Measurements from ENCODE around the gene SULT2B1.
"Not testable (repeated sequence)": the region's sequence is repeated elsewhere in the genome, so short reads cannot be mapped to it uniquely, and the experiment has no call there.

The SULT2B1 gene

GRCh38 chr19:48558018-48558684 lies 6.2 kb downstream of the SULT2B1 start:
- no peak for DNase-seq (ENCODE audit: low read depth)

GRCh38 chr19:48560095-48560530 lies 8.1 kb downstream of the SULT2B1 start:
- no peak for DNase-seq (ENCODE audit: low read depth)

- DNase-seq (ENCODE audit: low read depth) = no peak
These were observed 9.4 kb downstream of the SULT2B1 start for GRCh38 chr19:48561412-48561811.

GRCh38 chr19:48565090-48565489 lies 13.1 kb downstream of the SULT2B1 start:
- no peak for DNase-seq (ENCODE audit: low read depth)

GRCh38 chr19:48568345-48568886 lies 16.4 kb downstream of the SULT2B1 start:
- DNase-seq (ENCODE audit: low read depth) = no peak

GRCh38 chr19:48569814-48570213 lies 17.8 kb downstream of the SULT2B1 start:
- no peak for DNase-seq (ENCODE audit: low read depth)

- no peak for DNase-seq (ENCODE audit: low read depth)
These were observed 19.6 kb downstream of the SULT2B1 start for GRCh38 chr19:48571378-48572162.

GRCh38 chr19:48573163-48573505 lies 21.2 kb downstream of the SULT2B1 start:
- no peak for DNase-seq (ENCODE audit: low read depth)

- no peak for DNase-seq (ENCODE audit: low read depth)
These were observed 24.1 kb downstream of the SULT2B1 start for GRCh38 chr19:48575931-48576622.

- DNase-seq (ENCODE audit: low read depth) = not testable (repeated sequence)
These were observed 25.9 kb downstream of the SULT2B1 start for GRCh38 chr19:48577908-48578307.

- no peak for DNase-seq (ENCODE audit: low read depth)
These were observed 26.9 kb downstream of the SULT2B1 start for GRCh38 chr19:48578891-48579290.

GRCh38 chr19:48582168-48582567 lies 30.2 kb downstream of the SULT2B1 start:
- no peak for DNase-seq (ENCODE audit: low read depth)

- DNase-seq (ENCODE audit: low read depth) = no peak
These were observed 35.4 kb downstream of the SULT2B1 start for GRCh38 chr19:48587387-48587786.

- peak; percentile 77 for DNase-seq (ENCODE audit: low read depth)
These were observed 36.9 kb downstream of the SULT2B1 start for GRCh38 chr19:48588670-48589401.

GRCh38 chr19:48591021-48591420 lies 39.0 kb downstream of the SULT2B1 start:
- DNase-seq (ENCODE audit: low read depth) = no peak

GRCh38 chr19:48595171-48595570 lies 43.2 kb downstream of the SULT2B1 start:
- no peak for DNase-seq (ENCODE audit: low read depth)

GRCh38 chr19:48595833-48596232 lies 43.9 kb downstream of the SULT2B1 start:
- DNase-seq (ENCODE audit: low read depth) = no peak

GRCh38 chr19:48596237-48596636 lies 44.3 kb downstream of the SULT2B1 start:
- DNase-seq (ENCODE audit: low read depth) = no peak

- DNase-seq (ENCODE audit: low read depth) = no peak
These were observed 44.9 kb downstream of the SULT2B1 start for GRCh38 chr19:48596679-48597465.

- no peak for DNase-seq (ENCODE audit: low read depth)
These were observed 47.2 kb downstream of the SULT2B1 start for GRCh38 chr19:48598996-48599700.

Data from activated T-helper 9 cell treated with anti-CD3 and anti-CD28 coated beads, Interleukin-2, amount 50 U/mL, for 16 hours (primary cell).